ENCODE results near the gene MCM10. TPM values are rescaled to one million over a fixed set of nuclear protein-coding genes. Genes with fewer than 3 reads are reported as not detected.

MCM10 gene
- total and polyA plus RNA-seq, 2 of the 8 experiments (the other 6 are each of a cell fraction or from before 2014, with no cell fraction given): 9.8 to 60.3 TPM

DNA sequence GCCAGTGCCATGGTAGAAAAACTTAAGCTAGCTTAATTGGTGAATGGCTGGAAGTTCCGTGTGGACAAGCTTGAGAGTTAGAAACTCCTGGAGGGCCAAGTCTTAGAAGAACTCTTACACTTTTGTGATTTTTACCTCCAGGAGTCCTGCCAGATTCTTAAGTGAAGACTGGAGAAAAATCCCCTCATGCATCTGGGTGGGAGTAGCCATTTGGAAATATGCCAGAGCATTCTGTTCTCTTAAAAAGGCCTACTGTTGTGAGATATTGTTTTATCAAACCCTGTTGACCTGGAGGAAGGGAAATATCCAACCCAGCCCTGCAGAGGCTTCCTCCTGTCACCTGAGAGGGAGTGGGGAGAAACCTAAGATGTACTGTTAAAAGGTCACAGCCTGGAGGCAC is 17.6 kb upstream of the MCM10 start:
- no peak for FAIRE-seq
- Histone ChIP-seq H2BK12ac (ENCODE audit: low read depth, low read length) (no peak overlapping the region), H3K27me3 (replicated peaks in 1 of 4; ENCODE audit: control insufficient read depth in 3 of 4, extremely low read depth in 1 of 4, insufficient read depth in 3 of 4, low read length in 3 of 4) (no peaks in the 10 kb centered on the region), H3K4me3 (ENCODE audit: extremely low read depth in 1 of 4, insufficient read depth in 2 of 4, low read depth in 3 of 4, low read length in 4 of 4) (no peak overlapping the region), H3K23ac (ENCODE audit: insufficient read length) (no peak overlapping the region), H3K56ac (replicated peaks; ENCODE audit: insufficient read length, low read depth, low read length) (no peak overlapping the region), H4K91ac (replicated peaks; ENCODE audit: insufficient read length, low read length) (no peak overlapping the region), H4K8ac (ENCODE audit: extremely low read depth, insufficient read depth, low read length) (no peak overlapping the region), H2BK15ac (ENCODE audit: low read length) (no peak overlapping the region), H3K27ac (ENCODE audit: low read depth, low read length) (no peak overlapping the region), H4K5ac (ENCODE audit: insufficient read length, low read depth, low read length) (no peak overlapping the region), H3K9me3 (ENCODE audit: insufficient read depth in 2 of 2, low read depth in 1 of 2, low read length in 1 of 2) (no peaks in the 10 kb centered on the region), H3K23me2 (ENCODE audit: low read depth, low read length) (no peaks in the 10 kb centered on the region), H3K36me3 (ENCODE audit: control insufficient read depth in 2 of 4, insufficient read depth in 4 of 4, low read length in 3 of 4) (peaks cover 0 to 2% (median 0%) of the 10 kb centered on the region in 4 experiments; a peak in 2 of 8 replicates), H3K4me1 (replicated peaks in 1 of 4; ENCODE audit: control insufficient read depth in 3 of 4, insufficient read depth in 4 of 4, low read length in 3 of 4) (peaks cover 0 to 5% (median 2%) of the 10 kb centered on the region in 4 experiments; a peak in 3 of 7 replicates), H3K9ac (replicated peaks in 1 of 4; ENCODE audit: extremely low read depth in 1 of 4, low read depth in 3 of 4, low read length in 3 of 4) (no peak overlapping the region), H3K79me2 (ENCODE audit: control insufficient read depth in 1 of 2, insufficient read depth in 2 of 2, low read length in 2 of 2) (no peaks in the 10 kb centered on the region), H3K4me2 (ENCODE audit: insufficient read depth in 1 of 2, low read depth in 2 of 2, low read length in 2 of 2) (no peak overlapping the region), H3K4ac (replicated peaks; ENCODE audit: insufficient read length, low read depth, low read length) (no peak overlapping the region), H3K18ac (ENCODE audit: extremely low read depth, low read length) (no peak overlapping the region), H2AFZ (ENCODE audit: low read length) (no peak overlapping the region), H3K14ac (ENCODE audit: insufficient read length) (no peak overlapping the region), H3K79me1 (ENCODE audit: low read depth, low read length) (no peaks in the 10 kb centered on the region), H2BK5ac (ENCODE audit: low read depth, low read length) (no peak overlapping the region), H2BK20ac (ENCODE audit: low read length) (no peak overlapping the region), H4K20me1 (replicated peaks in 1 of 2; ENCODE audit: control insufficient read depth in 1 of 2, insufficient read depth in 2 of 2, low read length in 2 of 2) (no peaks in the 10 kb centered on the region), H2AK5ac (ENCODE audit: low read depth, low read length) (no peak overlapping the region), H2BK120ac (replicated peaks; ENCODE audit: low read depth, low read length) (no peak overlapping the region)
- DNase-seq (ENCODE audit: low read depth in 1 of 2, low spot score in 2 of 2): no peak
- ChIA-PET POLR2A (ENCODE audit: partially characterized antibody) (no interaction called here), CTCF (ENCODE audit: partially characterized antibody) (no interaction called here)
- WGBS, 2 experiments (ENCODE audit: extremely low coverage in 1 of 2, insufficient coverage in 1 of 2, insufficient read length in 1 of 2, insufficient replicate concordance in 2 of 2, low coverage in 1 of 2, low lambda C conversion rate in 2 of 2, missing lambda C conversion rate in 1 of 2): 100% methylated on average over 1 of the region's 1 CpG; no CpG with 5 or more reads in 1 of the 2 experiments
- TF ChIP-seq RAD21 (IDR thresholded peaks at IDR 0.05 in 1 of 2, conservative IDR thresholded peaks at IDR 0.05 in 1 of 2; ENCODE audit: low read depth in 2 of 2, low read length in 2 of 2) (no peak), MAFK (IDR thresholded peaks at IDR 0.05; ENCODE audit: low read depth, low read length) (no peak), GTF2F1 (IDR thresholded peaks at IDR 0.05; ENCODE audit: borderline replicate concordance, low read depth, low read length) (no peak)

Data from H1 (cell line).